Ishikawa (cell line): Measurements from ENCODE around the gene USP22.

Experiments used
- EGR1 ChIP-seq: IDR thresholded peaks from 2 replicates; pipeline ENCODE4 v1.6.1; 2012
- MAX ChIP-seq: IDR thresholded peaks from 2 replicates; pipeline ENCODE4 v1.6.1; 2012
- YY1 ChIP-seq: IDR thresholded peaks from 2 replicates; pipeline ENCODE4 v1.6.1; 2012; ENCODE audit warnings: low read depth
- TF ChIP-seq, protein P1 (sequence below): IDR thresholded peaks from 2 replicates; pipeline ENCODE4 v1.6.1; 2012; ENCODE audit warnings: low read depth, mild to moderate bottlenecking

DNA sequence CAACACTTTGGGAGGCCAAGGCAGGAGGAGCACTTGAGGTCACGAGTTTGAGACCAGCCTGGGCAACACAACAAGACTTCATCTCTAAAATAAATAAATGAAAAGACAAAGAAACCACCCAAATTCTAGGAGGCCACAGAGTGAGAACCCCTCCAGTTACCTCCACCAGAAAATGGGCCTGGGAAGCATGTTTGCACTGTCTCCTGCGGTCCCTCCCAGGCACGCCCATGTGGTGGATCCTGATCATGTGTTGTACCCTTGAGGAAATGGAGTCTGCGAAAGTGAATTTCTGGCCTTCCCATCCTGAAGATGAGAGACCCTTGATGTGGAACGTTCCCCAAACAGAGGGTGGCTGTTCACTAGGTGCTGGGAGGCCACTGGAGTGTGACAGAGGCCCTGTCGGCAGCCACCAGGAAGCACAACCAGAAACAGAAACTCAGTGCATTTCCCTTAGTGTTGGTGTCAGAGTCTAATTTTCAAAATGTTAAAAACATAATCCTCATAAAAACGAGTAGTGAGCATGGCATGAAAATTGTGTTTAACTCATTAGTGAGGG is 19.2 kb upstream of the USP22 start:
- TF ChIP-seq EGR1 (no peak), YY1 (no peak), MAX (no peak)
- TF ChIP-seq, protein P1, sequence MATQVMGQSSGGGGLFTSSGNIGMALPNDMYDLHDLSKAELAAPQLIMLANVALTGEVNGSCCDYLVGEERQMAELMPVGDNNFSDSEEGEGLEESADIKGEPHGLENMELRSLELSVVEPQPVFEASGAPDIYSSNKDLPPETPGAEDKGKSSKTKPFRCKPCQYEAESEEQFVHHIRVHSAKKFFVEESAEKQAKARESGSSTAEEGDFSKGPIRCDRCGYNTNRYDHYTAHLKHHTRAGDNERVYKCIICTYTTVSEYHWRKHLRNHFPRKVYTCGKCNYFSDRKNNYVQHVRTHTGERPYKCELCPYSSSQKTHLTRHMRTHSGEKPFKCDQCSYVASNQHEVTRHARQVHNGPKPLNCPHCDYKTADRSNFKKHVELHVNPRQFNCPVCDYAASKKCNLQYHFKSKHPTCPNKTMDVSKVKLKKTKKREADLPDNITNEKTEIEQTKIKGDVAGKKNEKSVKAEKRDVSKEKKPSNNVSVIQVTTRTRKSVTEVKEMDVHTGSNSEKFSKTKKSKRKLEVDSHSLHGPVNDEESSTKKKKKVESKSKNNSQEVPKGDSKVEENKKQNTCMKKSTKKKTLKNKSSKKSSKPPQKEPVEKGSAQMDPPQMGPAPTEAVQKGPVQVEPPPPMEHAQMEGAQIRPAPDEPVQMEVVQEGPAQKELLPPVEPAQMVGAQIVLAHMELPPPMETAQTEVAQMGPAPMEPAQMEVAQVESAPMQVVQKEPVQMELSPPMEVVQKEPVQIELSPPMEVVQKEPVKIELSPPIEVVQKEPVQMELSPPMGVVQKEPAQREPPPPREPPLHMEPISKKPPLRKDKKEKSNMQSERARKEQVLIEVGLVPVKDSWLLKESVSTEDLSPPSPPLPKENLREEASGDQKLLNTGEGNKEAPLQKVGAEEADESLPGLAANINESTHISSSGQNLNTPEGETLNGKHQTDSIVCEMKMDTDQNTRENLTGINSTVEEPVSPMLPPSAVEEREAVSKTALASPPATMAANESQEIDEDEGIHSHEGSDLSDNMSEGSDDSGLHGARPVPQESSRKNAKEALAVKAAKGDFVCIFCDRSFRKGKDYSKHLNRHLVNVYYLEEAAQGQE: no peak
